AG09319 (cell line): ENCODE measurements around the gene GRK5.

Experiments used
- DNase-seq: peaks from one replicate; pipeline ENCODE4 v3.0.0-alpha.2; 2010; ENCODE audit warnings: low read depth; ENCODE audit errors: extremely low read depth
- TF ChIP-seq, protein P1 (sequence below): IDR thresholded peaks from 2 replicates; pipeline ENCODE4 v1.5.1; 2011; ENCODE audit warnings: low read depth, mild to moderate bottlenecking, inconsistent platforms, low read length, moderate library complexity

Gene GRK5

DNA sequence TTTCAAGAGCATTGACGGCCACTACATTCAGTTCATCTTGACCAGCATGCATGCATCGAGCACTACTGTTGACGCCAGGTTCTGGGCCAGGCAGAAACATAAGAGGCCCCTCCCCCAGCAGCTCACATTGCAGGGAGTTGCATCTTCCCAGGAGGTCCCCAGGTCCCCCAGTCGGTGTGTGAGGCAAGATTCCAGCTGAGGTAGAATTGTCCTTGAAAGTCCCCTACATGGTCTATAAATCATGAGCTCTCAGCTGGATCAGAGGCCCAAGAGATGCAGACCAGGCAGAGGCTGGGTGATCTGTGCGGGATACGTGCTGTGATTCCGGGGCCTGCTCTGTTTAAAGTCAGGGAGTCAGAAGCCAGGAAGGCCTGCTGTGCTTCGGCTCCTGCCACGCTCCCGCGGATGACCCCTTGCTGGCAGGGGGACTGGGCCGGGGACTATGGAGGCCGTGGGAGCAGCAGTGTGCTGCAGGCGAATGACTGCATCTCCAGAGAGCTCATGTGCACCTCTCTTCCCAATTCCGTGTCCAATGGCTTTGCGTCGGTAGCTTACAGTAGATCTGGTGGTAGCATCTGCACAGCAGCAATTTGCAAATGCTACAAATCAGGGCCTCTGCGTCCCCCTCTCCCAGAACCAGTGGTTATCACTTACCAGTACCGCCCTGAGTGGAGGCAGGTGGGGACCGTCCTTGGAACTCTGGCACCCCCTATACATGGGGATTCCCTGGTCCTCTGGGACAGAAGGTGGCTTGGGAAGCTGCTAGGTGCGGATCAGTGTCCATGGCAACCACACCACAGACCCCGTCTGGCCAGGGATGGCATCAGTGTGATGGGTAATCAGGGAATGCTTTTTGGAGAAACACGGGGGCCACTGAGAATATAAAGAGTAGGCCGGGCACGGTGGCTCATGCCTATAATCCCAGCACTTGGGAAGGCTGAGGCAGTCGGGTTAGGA lies 241.5 kb downstream of the GRK5 start:
- DNase-seq: no peak
- TF ChIP-seq, protein P1, sequence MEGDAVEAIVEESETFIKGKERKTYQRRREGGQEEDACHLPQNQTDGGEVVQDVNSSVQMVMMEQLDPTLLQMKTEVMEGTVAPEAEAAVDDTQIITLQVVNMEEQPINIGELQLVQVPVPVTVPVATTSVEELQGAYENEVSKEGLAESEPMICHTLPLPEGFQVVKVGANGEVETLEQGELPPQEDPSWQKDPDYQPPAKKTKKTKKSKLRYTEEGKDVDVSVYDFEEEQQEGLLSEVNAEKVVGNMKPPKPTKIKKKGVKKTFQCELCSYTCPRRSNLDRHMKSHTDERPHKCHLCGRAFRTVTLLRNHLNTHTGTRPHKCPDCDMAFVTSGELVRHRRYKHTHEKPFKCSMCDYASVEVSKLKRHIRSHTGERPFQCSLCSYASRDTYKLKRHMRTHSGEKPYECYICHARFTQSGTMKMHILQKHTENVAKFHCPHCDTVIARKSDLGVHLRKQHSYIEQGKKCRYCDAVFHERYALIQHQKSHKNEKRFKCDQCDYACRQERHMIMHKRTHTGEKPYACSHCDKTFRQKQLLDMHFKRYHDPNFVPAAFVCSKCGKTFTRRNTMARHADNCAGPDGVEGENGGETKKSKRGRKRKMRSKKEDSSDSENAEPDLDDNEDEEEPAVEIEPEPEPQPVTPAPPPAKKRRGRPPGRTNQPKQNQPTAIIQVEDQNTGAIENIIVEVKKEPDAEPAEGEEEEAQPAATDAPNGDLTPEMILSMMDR: no peak

GRCh38 chr10:119449760-119450461 lies 242.5 kb downstream of the GRK5 start:
- peak; percentile 89 for DNase-seq
- TF ChIP-seq, protein P1: no peak

GRCh38 chr10:119450606-119451299 lies 243.4 kb downstream of the GRK5 start:
- no peak for DNase-seq
- TF ChIP-seq, protein P1: no peak

- TF ChIP-seq, protein P1: no peak
- DNase-seq: no peak
Observed at GRCh38 chr10:119451300-119451896, 244.0 kb downstream of the GRK5 start.

- no peak for DNase-seq
- TF ChIP-seq, protein P1: no peak
Observed at GRCh38 chr10:119452396-119452795, 245.0 kb downstream of the GRK5 start.

DNA sequence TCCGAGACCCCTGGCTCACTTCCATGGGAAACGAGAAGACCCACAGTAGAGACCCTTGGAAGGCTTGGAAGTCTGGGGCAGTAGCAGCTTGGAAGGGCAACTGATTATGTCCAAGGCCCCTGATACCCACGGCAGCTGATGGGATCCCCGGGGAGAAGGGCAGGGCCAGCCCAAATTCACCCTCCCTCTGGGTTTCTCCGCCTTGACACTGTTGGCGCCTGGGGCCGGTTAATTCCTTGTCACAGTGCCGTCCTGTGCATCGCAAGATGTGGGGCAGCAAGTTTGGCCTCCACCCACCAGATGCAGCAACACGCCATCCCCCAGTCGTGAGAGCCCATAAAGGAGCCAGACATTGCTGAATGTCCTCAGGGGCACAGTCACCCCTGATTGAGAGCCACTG lies 245.9 kb downstream of the GRK5 start:
- DNase-seq: no peak
- TF ChIP-seq, protein P1: no peak
